Karpas-422 (cell line): ENCODE data around the gene HOXD1. TPM values are rescaled to one million over a fixed set of nuclear protein-coding genes. Genes with fewer than 3 reads are reported as not detected.

Experiments used
- DNase-seq: peaks from one replicate; pipeline ENCODE4 v3.0.0-alpha.2; 2015
- H2AFZ ChIP-seq: fragments of 200-600 bp; sonication (generic); 2 replicates; pipeline ENCODE4 v1.6.1; 2014; ENCODE audit warnings: antibody characterized with exemption, low read length, mixed read lengths
- H3K27ac ChIP-seq: fragments of 200-600 bp; sonication (generic); 2 replicates; pipeline ENCODE4 v1.5.1; 2014; ENCODE audit warnings: mild to moderate bottlenecking, low read length, moderate library complexity
- H3K27me3 ChIP-seq: fragments of 200-600 bp; sonication (generic); 2 replicates; pipeline ENCODE4 v1.6.1; 2014; ENCODE audit warnings: low read length, mixed read lengths
- H3K36me3 ChIP-seq: fragments of 200-600 bp; sonication (generic); 2 replicates; pipeline ENCODE4 v1.6.1; 2014; ENCODE audit warnings: low read length, mixed read lengths; ENCODE audit not compliant: insufficient read depth
- H3K4me1 ChIP-seq: fragments of 200-600 bp; sonication (generic); 2 replicates; pipeline ENCODE4 v1.6.1; 2014; ENCODE audit warnings: mild to moderate bottlenecking, low read length, mixed read lengths
- H3K4me2 ChIP-seq: fragments of 200-600 bp; sonication (generic); 2 replicates; pipeline ENCODE4 v1.6.1; 2014; ENCODE audit warnings: low read length, low read depth, mild to moderate bottlenecking; ENCODE audit not compliant: poor library complexity, severe bottlenecking
- H3K4me3 ChIP-seq: fragments of 200-600 bp; sonication (generic); 2 replicates; pipeline ENCODE4 v1.5.1; 2014; ENCODE audit warnings: mild to moderate bottlenecking, antibody characterized with exemption, low read length, mixed read lengths
- H3K79me2 ChIP-seq: fragments of 200-600 bp; sonication (generic); 2 replicates; pipeline ENCODE4 v1.6.1; 2014; ENCODE audit warnings: mild to moderate bottlenecking, low read length, mixed read lengths
- H3K9ac ChIP-seq: fragments of 200-600 bp; sonication (generic); 2 replicates; pipeline ENCODE4 v1.6.0; 2014; ENCODE audit warnings: low read length
- H3K9me2 ChIP-seq: fragments of 200-600 bp; sonication (generic), shearing (Covaris generic); replicated peaks from 2 replicates; pipeline ENCODE4 v1.6.0; 2014; ENCODE audit warnings: mild to moderate bottlenecking, low read length, moderate library complexity; ENCODE audit not compliant: insufficient read depth
- H3K9me3 ChIP-seq: fragments of 300-700, 200-600 bp; sonication (generic); 2 replicates; pipeline ENCODE4 v1.6.1; 2014; ENCODE audit warnings: low read length, mixed read lengths
- H4K20me1 ChIP-seq: fragments of 200-600 bp; sonication (generic); 2 replicates; pipeline ENCODE4 v1.6.1; 2014; ENCODE audit warnings: mild to moderate bottlenecking, antibody characterized with exemption, low read length, low read depth; ENCODE audit not compliant: insufficient read depth
- total RNA-seq: library from RNA; depleted of rRNA; stranded (reverse); fragments of >200 nt; shearing (Covaris generic); gene quantifications from 2 replicates; pipeline ENCODE4 v1.2.3, GENCODE V29; 2014; ENCODE audit warnings: low replicate concordance

Gene HOXD1
- total RNA-seq, 1 experiment from 2014 or later, result not detected

DNA sequence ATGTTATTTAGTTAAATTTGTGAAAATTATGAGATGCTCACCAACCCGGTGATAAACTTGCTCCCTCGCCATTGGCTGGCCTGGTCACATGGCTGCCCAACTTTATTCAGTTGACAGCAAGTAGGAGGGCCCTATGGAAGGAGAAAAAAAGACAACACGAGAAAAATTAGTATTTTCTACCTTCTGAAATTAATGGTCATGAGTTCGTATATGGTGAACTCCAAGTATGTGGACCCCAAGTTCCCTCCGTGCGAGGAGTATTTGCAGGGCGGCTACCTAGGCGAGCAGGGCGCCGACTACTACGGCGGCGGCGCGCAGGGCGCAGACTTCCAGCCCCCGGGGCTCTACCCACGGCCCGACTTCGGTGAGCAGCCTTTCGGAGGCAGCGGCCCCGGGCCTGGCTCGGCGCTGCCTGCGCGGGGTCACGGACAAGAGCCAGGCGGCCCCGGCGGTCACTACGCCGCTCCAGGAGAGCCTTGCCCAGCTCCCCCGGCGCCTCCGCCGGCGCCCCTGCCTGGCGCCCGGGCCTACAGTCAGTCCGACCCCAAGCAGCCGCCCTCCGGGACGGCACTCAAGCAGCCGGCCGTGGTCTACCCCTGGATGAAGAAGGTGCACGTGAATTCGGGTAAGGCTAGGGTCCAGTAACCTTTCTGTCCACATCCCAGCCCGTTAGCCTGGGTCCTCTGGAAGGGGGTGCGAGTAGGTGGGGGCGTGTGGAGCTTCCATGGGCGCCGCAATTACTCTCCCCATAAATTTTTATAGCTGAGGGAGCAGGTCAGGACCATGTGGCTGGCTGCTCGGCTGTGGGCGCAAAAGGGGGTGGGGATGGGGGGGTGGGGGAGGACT lies 36.8 kb upstream of the HOXD1 start, which contains the start of gene HOXD4:
HOXD4 (plus strand) TSS at position 109 of the 846 bp plus-strand sequence; CDS start at position 193, 84 bp downstream.
- no peak within 1 kb of the TSS for H3K9ac ChIP-seq
- no peaks in the 10 kb centered on the region for H3K79me2 ChIP-seq
- DNase-seq, result no peak
- no peak within 1 kb of the TSS for H2AFZ ChIP-seq
- H4K20me1 ChIP-seq, result no peaks in the 10 kb centered on the region
- H3K4me1 ChIP-seq, result no peaks in the 10 kb centered on the region
- no peak within 1 kb of the TSS for H3K4me3 ChIP-seq
- no peak within 1 kb of the TSS for H3K27ac ChIP-seq
- no peaks in the 10 kb centered on the region for H3K9me2 ChIP-seq
- H3K9me3 ChIP-seq, result no peaks in the 10 kb centered on the region
- H3K27me3 ChIP-seq, result no peaks in the 10 kb centered on the region
- H3K4me2 ChIP-seq, result no peak within 1 kb of the TSS
- no peaks in the 10 kb centered on the region for H3K36me3 ChIP-seq

DNA sequence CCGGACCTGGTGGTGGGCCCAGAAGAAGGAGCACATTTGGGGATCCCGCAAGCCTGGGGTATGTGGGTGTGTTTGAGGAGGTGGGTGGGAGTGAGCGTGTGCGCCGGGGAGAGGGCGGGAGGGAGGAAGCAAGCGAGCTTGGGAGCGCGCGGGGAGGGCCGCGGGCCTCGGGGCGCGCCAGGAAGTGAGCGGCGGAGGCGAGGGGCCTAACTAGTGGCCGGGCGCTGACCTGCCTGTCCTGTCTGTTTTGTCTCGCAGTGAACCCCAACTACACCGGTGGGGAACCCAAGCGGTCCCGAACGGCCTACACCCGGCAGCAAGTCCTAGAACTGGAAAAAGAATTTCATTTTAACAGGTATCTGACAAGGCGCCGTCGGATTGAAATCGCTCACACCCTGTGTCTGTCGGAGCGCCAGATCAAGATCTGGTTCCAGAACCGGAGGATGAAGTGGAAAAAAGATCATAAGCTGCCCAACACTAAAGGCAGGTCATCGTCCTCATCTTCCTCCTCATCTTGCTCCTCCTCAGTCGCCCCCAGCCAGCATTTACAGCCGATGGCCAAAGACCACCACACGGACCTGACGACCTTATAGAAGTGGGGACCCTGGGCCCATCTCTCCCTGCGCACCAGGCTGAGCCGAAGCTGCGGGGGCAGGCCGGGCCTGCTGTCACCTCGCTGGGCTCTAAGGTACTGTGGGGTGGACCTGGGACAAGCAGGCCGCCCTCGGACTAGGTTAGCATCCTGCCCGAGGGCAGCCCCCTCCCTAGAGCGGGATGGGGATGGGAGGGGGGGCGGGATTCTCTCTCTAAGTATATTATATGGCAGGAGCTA lies 35.9 kb upstream of the HOXD1 start:
- H2AFZ ChIP-seq, result no peak overlapping the region

DNA sequence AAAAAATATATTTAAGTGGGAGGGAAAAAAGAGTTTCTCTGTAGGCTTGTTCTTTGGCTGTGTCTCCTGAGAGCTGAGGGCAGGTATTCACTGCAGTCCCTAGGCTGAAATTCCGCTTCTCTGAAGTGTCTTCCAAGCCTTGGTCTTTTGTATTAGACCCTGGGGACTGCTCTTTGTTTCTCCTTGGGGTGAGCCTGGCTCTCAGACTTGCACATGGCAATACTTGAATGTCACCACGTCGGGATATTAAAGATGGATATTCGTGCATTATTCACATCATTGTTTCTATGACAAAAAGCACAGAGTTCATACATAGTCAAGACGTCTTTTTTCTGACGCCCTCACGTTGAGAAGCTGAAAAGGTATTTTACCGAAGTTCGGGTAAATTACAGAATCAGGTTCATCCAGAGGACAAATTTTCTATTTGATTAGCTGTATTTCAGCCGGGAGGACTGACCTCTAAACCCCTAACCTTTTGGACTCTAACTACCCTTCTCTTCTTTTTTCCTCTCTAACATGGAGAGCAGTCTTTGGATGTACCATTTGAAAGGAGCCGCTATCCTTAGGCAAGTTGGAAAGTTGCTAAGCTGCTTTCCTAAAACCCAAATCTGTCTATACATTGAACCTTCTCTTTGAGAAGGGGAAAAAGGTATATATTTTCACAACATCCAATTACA lies 33.8 kb upstream of the HOXD1 start:
- no peak for DNase-seq
- H2AFZ ChIP-seq, result no peak overlapping the region
- H3K9ac ChIP-seq, result no peak overlapping the region
- no peaks in the 10 kb centered on the region for H3K9me3 ChIP-seq
- no peaks in the 10 kb centered on the region for H3K36me3 ChIP-seq
- no peaks in the 10 kb centered on the region for H3K4me1 ChIP-seq
- H3K27me3 ChIP-seq, result no peaks in the 10 kb centered on the region
- H3K4me2 ChIP-seq, result no peak overlapping the region
- H4K20me1 ChIP-seq, result no peaks in the 10 kb centered on the region
- no peak overlapping the region for H3K4me3 ChIP-seq
- H3K9me2 ChIP-seq, result no peaks in the 10 kb centered on the region
- H3K27ac ChIP-seq, result no peak overlapping the region
- H3K79me2 ChIP-seq, result no peaks in the 10 kb centered on the region

More for the DNA sequence above, 35.9 kb upstream of the HOXD1 start:
- no peaks in the 10 kb centered on the region for H3K9me2 ChIP-seq
- H3K4me3 ChIP-seq, result no peak overlapping the region
- no peaks in the 10 kb centered on the region for H4K20me1 ChIP-seq
- H3K4me2 ChIP-seq, result no peak overlapping the region
- no peak overlapping the region for H3K9ac ChIP-seq
- DNase-seq, result no peak
- H3K79me2 ChIP-seq, result no peaks in the 10 kb centered on the region
- H3K36me3 ChIP-seq, result no peaks in the 10 kb centered on the region
- no peaks in the 10 kb centered on the region for H3K4me1 ChIP-seq
- no peaks in the 10 kb centered on the region for H3K27me3 ChIP-seq
- H3K9me3 ChIP-seq, result no peaks in the 10 kb centered on the region
- no peak overlapping the region for H3K27ac ChIP-seq

DNA sequence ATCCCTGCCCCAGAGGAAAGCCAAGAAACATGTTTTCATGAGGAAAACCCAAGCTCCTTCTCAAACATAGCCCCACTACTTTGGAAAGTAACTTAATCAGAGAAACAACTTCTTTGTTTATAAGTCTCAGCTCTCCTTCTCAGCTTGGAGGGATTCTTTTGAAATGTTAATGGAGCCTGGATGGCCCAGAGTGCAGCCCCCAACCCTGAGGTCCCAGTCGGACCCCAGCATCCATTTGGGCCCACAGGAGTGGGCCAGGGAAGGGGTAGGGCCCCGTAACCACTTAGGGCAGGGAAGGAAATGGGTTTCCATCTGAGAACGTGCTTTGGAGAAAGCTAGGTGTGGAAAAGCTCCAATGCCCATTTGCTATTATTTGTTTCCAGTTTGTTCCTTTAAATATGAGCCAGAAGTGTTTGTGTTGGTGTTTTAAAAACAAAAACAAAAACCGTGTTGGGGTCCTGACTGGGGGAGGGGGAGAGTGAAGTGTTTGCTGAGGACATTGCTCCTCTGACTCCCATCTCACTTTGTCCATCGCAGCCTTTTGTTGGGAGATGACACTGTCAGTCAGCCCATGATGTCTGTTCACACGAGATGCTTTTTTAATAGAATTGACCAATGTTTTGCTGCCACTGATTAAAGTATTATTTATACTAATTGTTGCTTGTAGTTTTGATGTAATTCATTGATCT lies 33.0 kb upstream of the HOXD1 start:
- Histone ChIP-seq H3K27me3 (no peaks in the 10 kb centered on the region), H3K79me2 (no peaks in the 10 kb centered on the region), H3K4me3 (no peak overlapping the region), H3K36me3 (no peaks in the 10 kb centered on the region), H3K9me3 (no peaks in the 10 kb centered on the region), H3K4me1 (no peaks in the 10 kb centered on the region), H3K27ac (no peak overlapping the region), H4K20me1 (no peaks in the 10 kb centered on the region), H2AFZ (no peak overlapping the region), H3K9me2 (no peaks in the 10 kb centered on the region), H3K4me2 (no peak overlapping the region), H3K9ac (no peak overlapping the region)
- no peak for DNase-seq

DNA sequence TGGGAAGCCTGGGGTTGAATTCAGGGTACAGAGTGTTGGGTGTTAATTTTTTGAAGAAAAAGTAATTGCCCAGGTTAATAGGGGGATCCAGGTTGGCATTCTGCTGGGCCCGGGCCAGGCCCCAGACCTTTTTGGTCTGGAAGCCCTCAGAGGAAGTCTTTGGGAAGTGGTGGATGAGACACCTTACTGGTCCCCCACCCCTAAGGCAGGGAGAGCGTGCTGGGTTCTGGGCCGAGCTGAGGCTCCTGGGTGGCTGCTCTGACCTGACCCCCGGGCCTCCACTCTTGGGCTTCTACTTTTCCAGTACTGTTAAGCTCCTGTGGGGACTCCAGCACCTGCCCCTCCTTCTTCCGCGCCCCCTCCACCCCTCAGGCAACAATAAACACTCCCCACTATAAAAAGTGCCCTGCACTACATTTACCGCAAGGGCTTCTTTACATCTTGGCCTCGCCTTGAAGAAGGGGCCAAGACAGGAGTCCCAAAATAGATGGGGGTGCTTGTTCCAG lies 32.1 kb upstream of the HOXD1 start:
- DNase-seq, result no peak
- Histone ChIP-seq H3K27ac (no peak overlapping the region), H3K9me3 (no peaks in the 10 kb centered on the region), H3K4me3 (no peak overlapping the region), H4K20me1 (no peaks in the 10 kb centered on the region), H3K79me2 (no peaks in the 10 kb centered on the region), H3K9me2 (no peaks in the 10 kb centered on the region), H3K4me2 (no peak overlapping the region), H3K4me1 (no peaks in the 10 kb centered on the region), H3K9ac (no peak overlapping the region), H2AFZ (no peak overlapping the region), H3K36me3 (no peaks in the 10 kb centered on the region), H3K27me3 (no peaks in the 10 kb centered on the region)

DNA sequence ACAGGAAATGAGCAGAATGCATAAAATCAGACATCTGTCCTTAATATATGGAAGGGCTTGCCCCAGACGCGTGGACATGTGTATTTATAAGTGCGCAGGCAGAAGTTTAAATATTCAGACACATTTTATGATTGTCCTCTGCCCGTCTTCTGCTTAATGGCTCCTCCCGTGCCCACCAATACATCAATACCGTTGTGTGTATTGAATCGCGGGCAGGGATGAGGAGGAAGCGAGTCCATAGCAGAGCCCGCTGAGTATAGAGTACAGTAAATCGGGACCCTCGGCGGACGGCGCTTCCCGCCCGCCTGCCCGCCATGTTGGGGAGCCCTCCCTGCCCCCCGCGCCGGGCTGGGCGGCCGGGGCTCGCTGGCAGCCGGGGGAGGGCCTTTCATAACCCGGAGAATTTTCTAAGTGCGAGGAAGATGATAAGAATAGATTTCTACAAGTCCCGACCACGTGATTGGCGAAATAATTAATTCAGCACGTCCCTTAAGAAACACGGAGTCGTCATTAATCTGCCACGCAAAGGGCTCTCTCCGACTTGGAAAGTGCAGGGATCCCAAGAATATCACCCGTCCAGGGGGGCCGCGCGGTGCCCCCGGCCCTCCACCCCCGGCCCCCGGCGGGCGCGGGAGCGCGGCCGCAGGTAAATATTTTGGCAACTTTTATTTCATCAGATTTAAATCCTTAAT lies 31.5 kb upstream of the HOXD1 start, which contains the start of gene HOXD3:
HOXD3 (plus strand) TSS at position 501 of the 692 bp plus-strand sequence. CDS start 11,808 bp downstream, outside the sequence.
- Histone ChIP-seq H4K20me1 (no peaks in the 10 kb centered on the region), H3K36me3 (no peaks in the 10 kb centered on the region), H3K79me2 (no peaks in the 10 kb centered on the region), H3K4me1 (no peaks in the 10 kb centered on the region), H3K9ac (no peak within 1 kb of the TSS), H3K27ac (no peak within 1 kb of the TSS), H3K4me2 (no peak within 1 kb of the TSS), H3K9me3 (no peaks in the 10 kb centered on the region), H3K9me2 (no peaks in the 10 kb centered on the region), H3K27me3 (no peaks in the 10 kb centered on the region), H3K4me3 (no peak within 1 kb of the TSS), H2AFZ (no peak within 1 kb of the TSS)
- DNase-seq, result no peak

DNA sequence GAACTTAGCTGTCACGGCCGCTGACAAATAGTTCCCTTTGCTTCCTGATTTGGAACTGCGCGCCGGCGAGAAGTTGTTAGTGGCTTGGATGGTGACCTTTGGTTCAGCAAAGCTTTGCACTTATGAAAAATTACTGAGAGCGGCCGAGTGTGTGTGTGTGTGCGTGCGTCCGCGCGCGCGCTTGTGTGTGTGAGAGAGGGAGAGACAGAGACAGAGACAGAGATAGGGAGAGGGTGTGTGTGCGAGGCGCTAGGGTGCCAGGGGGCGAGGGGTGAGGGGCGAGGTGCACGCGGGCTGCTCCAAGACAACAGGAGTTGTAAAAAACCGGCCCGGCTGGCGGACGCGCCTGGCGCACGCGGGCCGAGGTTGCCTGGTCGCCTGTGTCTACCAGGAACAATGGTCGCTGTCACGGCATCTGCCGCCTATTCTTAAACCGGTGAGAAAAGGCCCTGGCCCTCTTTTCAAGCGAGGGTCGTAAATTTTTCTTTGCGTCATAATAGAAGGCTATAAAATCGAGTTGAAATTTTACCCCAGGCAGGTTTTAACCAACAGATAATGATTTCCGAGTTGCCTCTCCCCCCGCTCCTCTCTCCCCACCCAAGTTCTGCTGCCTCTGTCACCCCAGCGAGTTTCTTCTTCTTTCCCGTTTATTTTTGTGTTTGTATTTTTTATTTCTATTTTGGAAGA lies 30.8 kb upstream of the HOXD1 start:
- Histone ChIP-seq H3K36me3 (no peaks in the 10 kb centered on the region), H3K4me1 (no peaks in the 10 kb centered on the region), H3K27me3 (no peaks in the 10 kb centered on the region), H3K9ac (no peak overlapping the region), H3K79me2 (no peaks in the 10 kb centered on the region), H3K4me2 (no peak overlapping the region), H4K20me1 (no peaks in the 10 kb centered on the region), H3K4me3 (no peak overlapping the region), H3K9me3 (no peaks in the 10 kb centered on the region), H2AFZ (no peak overlapping the region), H3K9me2 (no peaks in the 10 kb centered on the region), H3K27ac (no peak overlapping the region)
- no peak for DNase-seq
